Measurements from ENCODE around the gene ZNF487. TPM values are rescaled to one million over a fixed set of nuclear protein-coding genes. Genes with fewer than 3 reads are reported as not detected.

Gene ZNF487
- total and polyA plus RNA-seq, 2 of the 13 experiments (the other 11 are each of a cell fraction or from before 2014, with no cell fraction given): 7.4 to 8.8 TPM

DNA sequence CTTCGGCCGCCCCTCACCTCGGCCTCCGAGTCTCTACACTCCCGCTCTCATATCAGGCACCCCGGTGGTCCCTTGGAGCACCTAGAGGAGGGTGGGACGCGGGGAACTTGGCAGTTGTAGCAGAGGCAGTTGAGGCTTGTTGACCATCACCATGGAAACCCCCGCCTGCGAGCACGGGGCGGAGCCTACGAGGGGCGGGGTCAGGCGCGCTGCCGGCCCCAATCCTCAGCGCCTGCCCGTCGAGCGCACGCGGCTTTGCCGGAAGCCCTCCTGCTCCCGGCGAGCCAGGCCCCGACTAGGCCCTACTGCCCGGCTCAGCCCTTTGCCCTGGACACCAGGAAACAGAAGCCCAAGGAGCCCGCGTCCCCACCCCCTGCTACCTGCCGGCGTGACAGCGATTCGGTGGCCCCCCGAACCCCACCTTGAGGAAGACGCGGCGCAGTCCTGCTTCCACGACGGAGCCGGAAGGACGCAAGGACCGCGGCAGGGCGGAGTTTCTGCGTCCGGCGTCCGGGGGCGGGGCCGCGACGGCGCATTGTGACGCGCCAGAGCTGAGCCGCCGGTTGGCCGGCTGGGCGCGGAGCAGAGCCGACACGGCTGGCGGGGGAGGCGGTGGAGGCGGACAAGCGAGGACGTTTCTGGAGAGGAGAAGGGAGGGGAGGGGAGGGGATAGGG lies 28.1 kb upstream of the ZNF487 start, which contains the start of gene HNRNPF (continued):
- TF ChIP-seq, protein P1, sequence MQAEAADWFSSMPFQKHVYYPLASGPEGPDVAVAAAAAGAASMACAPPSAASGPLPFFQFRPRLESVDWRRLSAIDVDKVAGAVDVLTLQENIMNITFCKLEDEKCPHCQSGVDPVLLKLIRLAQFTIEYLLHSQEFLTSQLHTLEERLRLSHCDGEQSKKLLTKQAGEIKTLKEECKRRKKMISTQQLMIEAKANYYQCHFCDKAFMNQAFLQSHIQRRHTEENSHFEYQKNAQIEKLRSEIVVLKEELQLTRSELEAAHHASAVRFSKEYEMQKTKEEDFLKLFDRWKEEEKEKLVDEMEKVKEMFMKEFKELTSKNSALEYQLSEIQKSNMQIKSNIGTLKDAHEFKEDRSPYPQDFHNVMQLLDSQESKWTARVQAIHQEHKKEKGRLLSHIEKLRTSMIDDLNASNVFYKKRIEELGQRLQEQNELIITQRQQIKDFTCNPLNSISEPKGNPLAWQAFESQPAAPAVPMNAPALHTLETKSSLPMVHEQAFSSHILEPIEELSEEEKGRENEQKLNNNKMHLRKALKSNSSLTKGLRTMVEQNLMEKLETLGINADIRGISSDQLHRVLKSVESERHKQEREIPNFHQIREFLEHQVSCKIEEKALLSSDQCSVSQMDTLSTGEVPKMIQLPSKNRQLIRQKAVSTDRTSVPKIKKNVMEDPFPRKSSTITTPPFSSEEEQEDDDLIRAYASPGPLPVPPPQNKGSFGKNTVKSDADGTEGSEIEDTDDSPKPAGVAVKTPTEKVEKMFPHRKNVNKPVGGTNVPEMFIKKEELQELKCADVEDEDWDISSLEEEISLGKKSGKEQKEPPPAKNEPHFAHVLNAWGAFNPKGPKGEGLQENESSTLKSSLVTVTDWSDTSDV (CRISPR knock-in tag; IDR thresholded peaks at IDR 0.05): peak; percentile 91
- 0 out of 2 replicates have a peak, but pooled peaks have one; percentile 41 for TF ChIP-seq DR1 (CRISPR knock-in tag; IDR thresholded peaks at IDR 0.05)
- TF ChIP-seq, protein P2, sequence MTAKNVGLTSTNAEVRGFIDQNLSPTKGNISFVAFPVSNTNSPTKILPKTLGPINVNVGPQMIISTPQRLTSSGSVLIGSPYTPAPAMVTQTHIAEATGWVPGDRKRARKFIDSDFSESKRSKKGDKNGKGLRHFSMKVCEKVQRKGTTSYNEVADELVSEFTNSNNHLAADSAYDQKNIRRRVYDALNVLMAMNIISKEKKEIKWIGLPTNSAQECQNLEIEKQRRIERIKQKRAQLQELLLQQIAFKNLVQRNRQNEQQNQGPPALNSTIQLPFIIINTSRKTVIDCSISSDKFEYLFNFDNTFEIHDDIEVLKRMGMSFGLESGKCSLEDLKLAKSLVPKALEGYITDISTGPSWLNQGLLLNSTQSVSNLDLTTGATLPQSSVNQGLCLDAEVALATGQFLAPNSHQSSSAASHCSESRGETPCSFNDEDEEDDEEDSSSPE (CRISPR knock-in tag; IDR thresholded peaks at IDR 0.05): peak; percentile 75
- TF ChIP-seq ZNF768 (CRISPR knock-in tag; IDR thresholded peaks at IDR 0.05): peak; percentile 64; the same call in 1 of the 2 replicates
- 0 out of 2 replicates have a peak, but pooled peaks have one; percentile 45 for TF ChIP-seq ZNF260 (CRISPR knock-in tag; IDR thresholded peaks at IDR 0.05; ENCODE audit: borderline replicate concordance, low read depth)
- TF ChIP-seq ZNF335 (CRISPR knock-in tag; IDR thresholded peaks at IDR 0.05): no peak
- TF ChIP-seq, protein P3, sequence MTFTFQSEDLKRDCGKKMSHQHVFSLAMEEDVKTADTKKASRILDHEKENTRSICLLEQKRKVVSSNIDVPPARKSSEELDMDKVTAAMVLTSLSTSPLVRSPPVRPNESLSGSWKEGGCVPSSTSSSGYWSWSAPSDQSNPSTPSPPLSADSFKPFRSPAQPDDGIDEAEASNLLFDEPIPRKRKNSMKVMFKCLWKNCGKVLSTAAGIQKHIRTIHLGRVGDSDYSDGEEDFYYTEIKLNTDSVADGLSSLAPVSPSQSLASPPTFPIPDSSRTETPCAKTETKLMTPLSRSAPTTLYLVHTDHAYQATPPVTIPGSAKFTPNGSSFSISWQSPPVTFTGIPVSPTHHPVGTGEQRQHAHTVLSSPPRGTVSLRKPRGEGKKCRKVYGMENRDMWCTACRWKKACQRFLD (CRISPR knock-in tag; IDR thresholded peaks at IDR 0.05; ENCODE audit: borderline replicate concordance): peak; percentile 92
- TF ChIP-seq, protein P4, sequence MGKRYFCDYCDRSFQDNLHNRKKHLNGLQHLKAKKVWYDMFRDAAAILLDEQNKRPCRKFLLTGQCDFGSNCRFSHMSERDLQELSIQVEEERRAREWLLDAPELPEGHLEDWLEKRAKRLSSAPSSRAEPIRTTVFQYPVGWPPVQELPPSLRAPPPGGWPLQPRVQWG (CRISPR knock-in tag; IDR thresholded peaks at IDR 0.05; ENCODE audit: borderline replicate concordance, low read depth): no peak
- TF ChIP-seq EED (CRISPR knock-in tag; IDR thresholded peaks at IDR 0.05): peak; percentile 59; the same call in 1 of the 2 replicates
- peak in 1 of 2 experiments; percentile 82; a peak in 3 of 4 replicates for TF ChIP-seq POLR2A (IDR thresholded peaks at IDR 0.05; ENCODE audit: insufficient read depth in 1 of 2, low read depth in 2 of 2, low read length in 2 of 2)
- TF ChIP-seq, protein P5, sequence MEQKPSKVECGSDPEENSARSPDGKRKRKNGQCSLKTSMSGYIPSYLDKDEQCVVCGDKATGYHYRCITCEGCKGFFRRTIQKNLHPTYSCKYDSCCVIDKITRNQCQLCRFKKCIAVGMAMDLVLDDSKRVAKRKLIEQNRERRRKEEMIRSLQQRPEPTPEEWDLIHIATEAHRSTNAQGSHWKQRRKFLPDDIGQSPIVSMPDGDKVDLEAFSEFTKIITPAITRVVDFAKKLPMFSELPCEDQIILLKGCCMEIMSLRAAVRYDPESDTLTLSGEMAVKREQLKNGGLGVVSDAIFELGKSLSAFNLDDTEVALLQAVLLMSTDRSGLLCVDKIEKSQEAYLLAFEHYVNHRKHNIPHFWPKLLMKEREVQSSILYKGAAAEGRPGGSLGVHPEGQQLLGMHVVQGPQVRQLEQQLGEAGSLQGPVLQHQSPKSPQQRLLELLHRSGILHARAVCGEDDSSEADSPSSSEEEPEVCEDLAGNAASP (CRISPR knock-in tag; IDR thresholded peaks at IDR 0.05; ENCODE audit: borderline replicate concordance): peak; percentile 54
- TF ChIP-seq POLR2G (IDR thresholded peaks at IDR 0.05; ENCODE audit: low read depth, low read length): peak; percentile 87
- peak; percentile 72 for TF ChIP-seq ISL2 (CRISPR knock-in tag; IDR thresholded peaks at IDR 0.05)
- TF ChIP-seq TMF1 (CRISPR knock-in tag; IDR thresholded peaks at IDR 0.05; ENCODE audit: low read depth): peak; percentile 54; the same call in 1 of the 2 replicates
- no peak for TF ChIP-seq NR2F2 (IDR thresholded peaks at IDR 0.05; ENCODE audit: borderline replicate concordance, low read depth)
- 0 out of 2 replicates have a peak, but pooled peaks have one; percentile 54 for TF ChIP-seq ZNF569 (CRISPR knock-in tag; IDR thresholded peaks at IDR 0.05; ENCODE audit: borderline replicate concordance)
- TF ChIP-seq PHF8 (CRISPR knock-in tag; IDR thresholded peaks at IDR 0.05): peak; percentile 93

Data from HepG2 (cell line).